Hypothalamus (tissue), 51 donors: ENCODE results near the gene GRID1.
"Not testable (repeated sequence)": the region's sequence is repeated elsewhere in the genome, so short reads cannot be mapped to it uniquely, and the experiment has no call there.

Source experiments
- DNase-seq, 51 donors: peaks; one replicate each; lab custom pipeline; 2025; lab: John Stamatoyannopoulos, UW

GRID1 gene

GRCh38 chr10:86242761-86243160, 123.8 kb downstream of the GRID1 start:
- no peak for DNase-seq

GRCh38 chr10:86238089-86238488, 128.5 kb downstream of the GRID1 start:
- DNase-seq: not testable (repeated sequence)

GRCh38 chr10:86234541-86235270, 131.9 kb downstream of the GRID1 start:
- DNase-seq: no peak

- no peak for DNase-seq
Observed at GRCh38 chr10:86234107-86234506, 132.5 kb downstream of the GRID1 start.

- DNase-seq: no peak
Observed at GRCh38 chr10:86233131-86233530, 133.5 kb downstream of the GRID1 start.

GRCh38 chr10:86232644-86233043, 134.0 kb downstream of the GRID1 start:
- no peak for DNase-seq

- no peak for DNase-seq
Observed at GRCh38 chr10:86231796-86232560, 134.6 kb downstream of the GRID1 start.

- no peak for DNase-seq
Observed at GRCh38 chr10:86230557-86231180, 135.9 kb downstream of the GRID1 start.

- DNase-seq: no peak
Observed at GRCh38 chr10:86229811-86230556, 136.6 kb downstream of the GRID1 start.

- peak in 2 of 51 donors; percentile 17 to 66 for DNase-seq
Observed at GRCh38 chr10:86229376-86229775, 137.2 kb downstream of the GRID1 start.

GRCh38 chr10:86227501-86228258, 138.9 kb downstream of the GRID1 start:
- no peak for DNase-seq

- no peak for DNase-seq
Observed at GRCh38 chr10:86226781-86227201, 139.8 kb downstream of the GRID1 start.

GRCh38 chr10:86226016-86226415, 140.6 kb downstream of the GRID1 start:
- DNase-seq: no peak

- DNase-seq: peak in 1 of 51 donors; percentile 35
Observed at GRCh38 chr10:86225103-86225782, 141.4 kb downstream of the GRID1 start.

GRCh38 chr10:86224354-86225102, 142.1 kb downstream of the GRID1 start:
- no peak for DNase-seq

- no peak for DNase-seq
Observed at GRCh38 chr10:86223256-86223655, 143.3 kb downstream of the GRID1 start.

- DNase-seq: no peak
Observed at GRCh38 chr10:86222687-86223086, 143.9 kb downstream of the GRID1 start.

GRCh38 chr10:86222336-86222650, 144.3 kb downstream of the GRID1 start:
- DNase-seq: no peak
